GM18870 (cell line): ENCODE data around the gene RHBDF1.
"Not testable (repeated sequence)": the region's sequence is repeated elsewhere in the genome, so short reads cannot be mapped to it uniquely, and the experiment has no call there.

Source experiments
- ATAC-seq: cut with Tn5 transposase; IDR thresholded peaks from one replicate; pipeline ENCODE4 v1.9.1; 2021; ENCODE audit warnings: moderate library complexity; ENCODE audit not compliant: unreplicated experiment

The RHBDF1 gene

GRCh38 chr16:37511-37910 is 34.9 kb downstream of the RHBDF1 start:
- ATAC-seq = no peak

GRCh38 chr16:36336-36984 is 36.0 kb downstream of the RHBDF1 start:
- ATAC-seq = no peak

- no peak for ATAC-seq
These were observed 36.6 kb downstream of the RHBDF1 start for GRCh38 chr16:35678-36305.

- no peak for ATAC-seq
These were observed 37.3 kb downstream of the RHBDF1 start for GRCh38 chr16:35011-35677.

GRCh38 chr16:34648-34987 is 37.8 kb downstream of the RHBDF1 start:
- no peak for ATAC-seq

GRCh38 chr16:33877-34647 is 38.4 kb downstream of the RHBDF1 start:
- ATAC-seq = no peak

- not testable (repeated sequence) for ATAC-seq
These were observed 39.1 kb downstream of the RHBDF1 start for GRCh38 chr16:33154-33876.

- ATAC-seq = not testable (repeated sequence)
These were observed 41.8 kb downstream of the RHBDF1 start for GRCh38 chr16:30627-31026.

GRCh38 chr16:25926-26348 is 46.5 kb downstream of the RHBDF1 start:
- not testable (repeated sequence) for ATAC-seq

- ATAC-seq = not testable (repeated sequence)
These were observed 48.3 kb downstream of the RHBDF1 start for GRCh38 chr16:24151-24550.

- ATAC-seq = not testable (repeated sequence)
These were observed 51.5 kb downstream of the RHBDF1 start for GRCh38 chr16:20886-21285.

GRCh38 chr16:17062-17765 is 55.2 kb downstream of the RHBDF1 start:
- not testable (repeated sequence) for ATAC-seq

- not testable (repeated sequence) for ATAC-seq
These were observed 61.7 kb downstream of the RHBDF1 start for GRCh38 chr16:10772-11171.

GRCh38 chr16:9903-10665 is 62.3 kb downstream of the RHBDF1 start:
- no peak for ATAC-seq
